CD4-positive, CD25-positive, alpha-beta regulatory T cell (primary cell): Measurements from ENCODE around the gene FBXO4. TPM values are rescaled to one million over a fixed set of nuclear protein-coding genes. Genes with fewer than 3 reads are reported as not detected.
"Not testable (repeated sequence)": the region's sequence is repeated elsewhere in the genome, so short reads cannot be mapped to it uniquely, and the experiment has no call there.

Experiments
- ATAC-seq, 2 donors: fragments of 150-1000 bp; cut with Tn5 transposase; one replicate each; pipeline ENCODE4 v1.10.0; 2021; ENCODE audit warnings: low read depth in 2 of 2, moderate number of reproducible peaks in 2 of 2, moderate library complexity in 1 of 2
- DNase-seq, 3 donors: peaks; one replicate each; pipeline versions ENCODE4 v3.0.0 to v3.0.0-alpha.2; 2012 to 2022; ENCODE audit warnings: mixed read lengths in 1 of 3
- H3K27ac ChIP-seq: one replicate; pipeline ENCODE4 v1.7.0; 2013; ENCODE audit warnings: mild to moderate bottlenecking, low read length; ENCODE audit not compliant: insufficient read depth, poor library complexity, severe bottlenecking
- H3K27me3 ChIP-seq: one replicate; pipeline ENCODE4 v1.7.0; 2013; ENCODE audit warnings: low read length; ENCODE audit not compliant: control insufficient read depth, insufficient read depth
- H3K36me3 ChIP-seq: one replicate; pipeline ENCODE4 v1.7.0; 2013; ENCODE audit warnings: mild to moderate bottlenecking, low read length, moderate library complexity; ENCODE audit not compliant: control insufficient read depth, insufficient read depth
- H3K4me1 ChIP-seq: 2 replicates; pipeline ENCODE4 v1.7.0; 2013; ENCODE audit warnings: mild to moderate bottlenecking, low read length; ENCODE audit not compliant: insufficient read depth, control insufficient read depth, poor library complexity, severe bottlenecking
- H3K4me3 ChIP-seq: one replicate; pipeline ENCODE4 v1.7.0; 2013; ENCODE audit warnings: low read depth, mild to moderate bottlenecking, low read length, moderate library complexity
- H3K9me3 ChIP-seq, 2 experiments: 1 replicate in 1 of 2; 2 replicates in 1 of 2; pipeline ENCODE4 v1.7.0; 2013; ENCODE audit warnings: low read length in 2 of 2, mild to moderate bottlenecking in 1 of 2, moderate library complexity in 1 of 2; ENCODE audit not compliant: control insufficient read depth in 2 of 2
- H3K27ac Mint-ChIP-seq, 3 donors: one replicate each; pipeline ENCODE4 v1.8.0; 2020 to 2022; ENCODE audit warnings: mild to moderate bottlenecking in 3 of 3, mixed read lengths in 3 of 3, moderate library complexity in 2 of 3
- H3K27me3 Mint-ChIP-seq: one replicate; pipeline ENCODE4 v1.8.0; 2022; ENCODE audit warnings: mild to moderate bottlenecking, mixed read lengths
- H3K36me3 Mint-ChIP-seq: one replicate; pipeline ENCODE4 v1.8.0; 2020; ENCODE audit warnings: mixed read lengths
- H3K4me1 Mint-ChIP-seq, 4 donors: one replicate each; pipeline ENCODE4 v1.8.0; 2020 to 2022; ENCODE audit warnings: mixed read lengths in 4 of 4, mild to moderate bottlenecking in 1 of 4
- H3K4me3 Mint-ChIP-seq, 4 donors: one replicate each; pipeline ENCODE4 v1.8.0; 2020 to 2022; ENCODE audit warnings: mild to moderate bottlenecking in 4 of 4, mixed read lengths in 4 of 4, moderate library complexity in 3 of 4
- H3K9me3 Mint-ChIP-seq, 7 donors: one replicate each; pipeline ENCODE4 v1.8.0; 2020 to 2022; ENCODE audit warnings: mixed read lengths in 7 of 7, mild to moderate bottlenecking in 3 of 7, moderate library complexity in 2 of 7
- polyA plus RNA-seq, 4 donors: library from polyadenylated mRNA; unstranded; fragments of 300-500 nt; fragmentation: Illumina TruSeq; gene quantifications; one replicate each; pipeline ENCODE4 v1.2.3, GENCODE V29; 2021
- total RNA-seq: library from RNA; stranded (reverse); gene quantifications from one replicate; pipeline ENCODE4 v1.2.3, GENCODE V29; 2022

FBXO4 gene
- total and polyA plus RNA-seq, 5 donors from 2014 or later: 11.9 to 27.4 (median 21.1) TPM

GRCh38 chr5:41925555-41925951 lies 472 bp downstream of the FBXO4 start:
- Histone ChIP-seq H3K4me3 (peak overlapping the region; percentile 88), H3K36me3 (peaks cover 10% of the 10 kb centered on the region)
- DNase-seq: peak in 1 of 3 donors; percentile 43

GRCh38 chr5:41927604-41928003 lies 2.5 kb downstream of the FBXO4 start:
- H3K27ac Mint-ChIP-seq: no peak overlapping the region
- H3K9me3 Mint-ChIP-seq: peaks cover 0 to 2% (median 0%) of the 10 kb centered on the region in 7 donors

More at GRCh38 chr5:41925555-41925951, 472 bp downstream of the FBXO4 start:
- peak overlapping the region; percentile 96 to 98 (median 97) for H3K27ac Mint-ChIP-seq
- Histone ChIP-seq H3K9me3 (no peaks in the 10 kb centered on the region), H3K27ac (peak overlapping the region; percentile 95), H3K27me3 (no peaks in the 10 kb centered on the region), H3K4me1 (peaks cover 21% of the 10 kb centered on the region)
- peak overlapping the region; percentile 85 to 88 (median 86) for H3K4me3 Mint-ChIP-seq
- H3K27me3 Mint-ChIP-seq: no peaks in the 10 kb centered on the region
- H3K36me3 Mint-ChIP-seq: peaks cover 11% of the 10 kb centered on the region
- H3K9me3 Mint-ChIP-seq: peaks cover 0 to 2% (median 0%) of the 10 kb centered on the region in 7 donors
- ATAC-seq: peak in 1 of 2 donors; percentile 4
- peaks cover 14 to 44% (median 20%) of the 10 kb centered on the region in 4 donors for H3K4me1 Mint-ChIP-seq

DNA sequence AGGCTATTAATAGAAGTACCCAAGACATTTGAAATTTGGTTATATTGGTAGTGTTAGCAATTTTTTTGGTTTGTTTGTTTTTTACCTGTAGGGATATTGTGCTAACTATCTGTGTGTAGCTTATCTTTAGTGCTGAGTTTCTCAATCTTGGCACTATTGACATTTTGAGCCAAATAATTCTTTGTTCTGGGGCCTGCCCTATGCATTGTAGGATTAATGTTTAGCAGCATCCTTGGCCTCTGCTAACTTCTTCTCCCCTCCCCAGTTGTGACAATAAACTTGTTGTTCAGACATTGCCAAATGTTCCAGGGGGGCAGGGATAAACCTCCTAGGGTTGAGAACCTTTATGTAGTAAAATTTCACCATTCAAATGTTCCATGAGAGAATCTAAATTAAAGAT lies 4.0 kb downstream of the FBXO4 start:
- Histone ChIP-seq H3K27me3 (no peaks in the 10 kb centered on the region), H3K4me1 (peaks cover 21% of the 10 kb centered on the region), H3K9me3 (no peaks in the 10 kb centered on the region), H3K27ac (no peak overlapping the region), H3K36me3 (peaks cover 9% of the 10 kb centered on the region), H3K4me3 (no peak overlapping the region)
- H3K4me3 Mint-ChIP-seq: peak overlapping the region in 2 of 4 donors; percentile 53 to 58
- DNase-seq (no peak), ATAC-seq (no peak)
- H3K27ac Mint-ChIP-seq: no peak overlapping the region
- H3K9me3 Mint-ChIP-seq: peaks cover 0 to 2% (median 0%) of the 10 kb centered on the region in 7 donors
- peaks cover 16 to 36% (median 20%) of the 10 kb centered on the region in 4 donors for H3K4me1 Mint-ChIP-seq
- H3K36me3 Mint-ChIP-seq: peaks cover 32% of the 10 kb centered on the region
- no peaks in the 10 kb centered on the region for H3K27me3 Mint-ChIP-seq

More at GRCh38 chr5:41927604-41928003, 2.5 kb downstream of the FBXO4 start:
- Mint-ChIP-seq H3K36me3 (peaks cover 26% of the 10 kb centered on the region), H3K4me3 (peak overlapping the region in 2 of 4 donors; percentile 81 to 85), H3K27me3 (no peaks in the 10 kb centered on the region), H3K4me1 (peaks cover 12 to 41% (median 19%) of the 10 kb centered on the region in 4 donors)
- ATAC-seq (no peak), DNase-seq (no peak)
- Histone ChIP-seq H3K27ac (no peak overlapping the region), H3K4me3 (no peak overlapping the region), H3K27me3 (no peaks in the 10 kb centered on the region), H3K4me1 (peaks cover 21% of the 10 kb centered on the region), H3K36me3 (peaks cover 8% of the 10 kb centered on the region), H3K9me3 (no peaks in the 10 kb centered on the region)

DNA sequence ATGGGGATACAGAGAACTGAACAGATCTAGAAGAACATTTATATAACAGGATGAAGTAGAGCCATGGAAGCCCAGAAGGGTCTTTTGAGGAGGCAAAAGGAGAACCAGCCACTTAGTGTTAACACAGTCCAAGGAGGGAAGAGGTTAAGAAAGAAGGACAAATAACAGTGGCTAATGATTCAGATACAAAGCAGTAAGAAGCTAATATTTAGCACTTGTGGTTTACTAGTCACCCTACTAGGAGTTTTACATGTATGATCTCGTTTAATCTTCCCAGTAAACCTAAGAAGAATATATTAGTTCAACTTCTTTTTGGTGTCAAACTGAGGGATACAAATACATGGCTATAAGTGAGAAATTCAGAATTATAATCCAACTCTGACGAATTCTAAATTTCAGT lies 7.7 kb downstream of the FBXO4 start:
- Mint-ChIP-seq H3K9me3 (peaks cover 0 to 2% (median 0%) of the 10 kb centered on the region in 7 donors), H3K4me3 (no peak overlapping the region)

GRCh38 chr5:41935544-41935943 lies 10.5 kb downstream of the FBXO4 start:
- no peak overlapping the region for H3K27ac Mint-ChIP-seq
- H3K9me3 ChIP-seq: no peaks in the 10 kb centered on the region
- no peak for ATAC-seq
- peaks cover 0 to 5% (median 2%) of the 10 kb centered on the region in 4 donors for H3K4me1 Mint-ChIP-seq
- H3K27me3 Mint-ChIP-seq: no peaks in the 10 kb centered on the region
- H3K36me3 ChIP-seq: peaks cover 23% of the 10 kb centered on the region
- DNase-seq: no peak
- H3K4me3 Mint-ChIP-seq: no peak overlapping the region
- H3K4me1 ChIP-seq: no peaks in the 10 kb centered on the region
- peaks cover 0 to 1% (median 0%) of the 10 kb centered on the region in 7 donors for H3K9me3 Mint-ChIP-seq
- peaks cover 48% of the 10 kb centered on the region for H3K36me3 Mint-ChIP-seq
- H3K4me3 ChIP-seq: no peak overlapping the region
- H3K27me3 ChIP-seq: no peaks in the 10 kb centered on the region
- H3K27ac ChIP-seq: no peak overlapping the region

More for the DNA sequence above, 7.7 kb downstream of the FBXO4 start:
- no peaks in the 10 kb centered on the region for H3K4me1 ChIP-seq
- no peaks in the 10 kb centered on the region for H3K9me3 ChIP-seq
- peaks cover 0 to 9% (median 4%) of the 10 kb centered on the region in 4 donors for H3K4me1 Mint-ChIP-seq
- no peak for ATAC-seq
- H3K27ac ChIP-seq: no peak overlapping the region
- no peak for DNase-seq
- peak overlapping the region in 1 of 3 donors; percentile 0 for H3K27ac Mint-ChIP-seq
- no peaks in the 10 kb centered on the region for H3K27me3 Mint-ChIP-seq
- peaks cover 27% of the 10 kb centered on the region for H3K36me3 ChIP-seq
- peaks cover 41% of the 10 kb centered on the region for H3K36me3 Mint-ChIP-seq
- no peaks in the 10 kb centered on the region for H3K27me3 ChIP-seq
- no peak overlapping the region for H3K4me3 ChIP-seq

DNA sequence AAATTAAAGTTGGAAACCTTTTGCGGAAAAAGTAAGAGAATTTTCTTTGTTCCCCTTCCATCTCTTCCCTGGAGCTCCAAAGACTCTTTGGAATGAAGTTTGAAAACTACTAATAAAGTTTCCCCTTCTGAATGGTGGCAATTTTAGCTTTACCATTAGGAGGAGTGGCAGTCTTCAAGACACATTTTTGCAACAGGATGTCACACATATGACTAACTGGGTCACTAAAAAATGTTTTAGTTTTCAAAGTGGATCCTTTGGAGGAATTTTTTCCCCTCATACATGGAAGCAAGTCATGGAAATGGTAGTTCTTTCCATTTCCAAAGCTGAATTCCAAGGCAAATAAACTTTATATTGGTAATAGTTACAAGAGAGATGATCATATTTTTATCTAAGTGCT lies 15.6 kb downstream of the FBXO4 start:
- Mint-ChIP-seq H3K27ac (no peak overlapping the region), H3K9me3 (no peaks in the 10 kb centered on the region)
- ATAC-seq: no peak

GRCh38 chr5:41945332-41945955 lies 20.4 kb downstream of the FBXO4 start:
- not testable (repeated sequence) for H3K27ac Mint-ChIP-seq, H3K4me1 Mint-ChIP-seq, H3K36me3 Mint-ChIP-seq, H3K9me3 ChIP-seq, H3K4me1 ChIP-seq, H3K4me3 Mint-ChIP-seq, H3K9me3 Mint-ChIP-seq, H3K27me3 ChIP-seq, DNase-seq, H3K27ac ChIP-seq, H3K27me3 Mint-ChIP-seq, H3K4me3 ChIP-seq, ATAC-seq, H3K36me3 ChIP-seq

More for the DNA sequence above, 15.6 kb downstream of the FBXO4 start:
- Histone ChIP-seq H3K27ac (no peak overlapping the region), H3K4me1 (no peaks in the 10 kb centered on the region), H3K4me3 (no peak overlapping the region), H3K36me3 (peaks cover 4% of the 10 kb centered on the region), H3K27me3 (no peaks in the 10 kb centered on the region), H3K9me3 (no peaks in the 10 kb centered on the region)
- Mint-ChIP-seq H3K27me3 (no peaks in the 10 kb centered on the region), H3K4me3 (no peak overlapping the region), H3K36me3 (peaks cover 27% of the 10 kb centered on the region), H3K4me1 (no peaks in the 10 kb centered on the region)
- DNase-seq: no peak

DNA sequence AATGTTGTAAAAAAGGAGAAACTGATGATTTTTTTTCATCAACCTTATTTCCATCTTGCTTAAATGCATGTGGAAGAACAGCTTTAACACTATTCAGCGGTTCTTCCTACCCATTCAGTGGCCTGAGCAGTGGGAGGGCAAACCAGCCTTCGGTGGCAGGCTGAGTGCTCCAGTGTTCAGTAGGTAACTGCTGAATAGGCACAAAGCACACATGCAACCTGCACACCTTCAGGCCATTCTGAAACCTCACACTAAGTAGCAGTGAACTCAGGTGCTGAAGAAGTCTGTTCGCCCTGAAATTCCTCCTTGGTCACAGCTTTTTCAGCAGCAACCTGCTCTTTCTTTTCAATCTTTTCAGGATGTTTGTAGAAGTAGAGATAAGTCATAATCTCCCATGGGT lies 26.1 kb downstream of the FBXO4 start:
- H3K36me3 Mint-ChIP-seq: no peaks in the 10 kb centered on the region

More for the DNA sequence above, 26.1 kb downstream of the FBXO4 start:
- Histone ChIP-seq H3K27ac (no peak overlapping the region), H3K4me3 (no peak overlapping the region), H3K9me3 (no peaks in the 10 kb centered on the region), H3K36me3 (no peaks in the 10 kb centered on the region), H3K27me3 (no peaks in the 10 kb centered on the region), H3K4me1 (no peaks in the 10 kb centered on the region)
- Mint-ChIP-seq H3K27me3 (peaks cover 4% of the 10 kb centered on the region), H3K4me1 (no peaks in the 10 kb centered on the region), H3K9me3 (peaks cover 0 to 7% (median 0%) of the 10 kb centered on the region in 7 donors), H3K27ac (no peak overlapping the region), H3K4me3 (no peak overlapping the region)
- ATAC-seq: no peak
- DNase-seq: no peak
